GM21447 (cell line): Measurements from ENCODE around the gene P2RY12.
"Not testable (repeated sequence)": the region's sequence is repeated elsewhere in the genome, so short reads cannot be mapped to it uniquely, and the experiment has no call there.

ENCODE experiments used
- ATAC-seq: cut with Tn5 transposase; IDR thresholded peaks from one replicate; pipeline ENCODE4 v1.9.1; 2021; ENCODE audit not compliant: unreplicated experiment

Gene P2RY12

DNA sequence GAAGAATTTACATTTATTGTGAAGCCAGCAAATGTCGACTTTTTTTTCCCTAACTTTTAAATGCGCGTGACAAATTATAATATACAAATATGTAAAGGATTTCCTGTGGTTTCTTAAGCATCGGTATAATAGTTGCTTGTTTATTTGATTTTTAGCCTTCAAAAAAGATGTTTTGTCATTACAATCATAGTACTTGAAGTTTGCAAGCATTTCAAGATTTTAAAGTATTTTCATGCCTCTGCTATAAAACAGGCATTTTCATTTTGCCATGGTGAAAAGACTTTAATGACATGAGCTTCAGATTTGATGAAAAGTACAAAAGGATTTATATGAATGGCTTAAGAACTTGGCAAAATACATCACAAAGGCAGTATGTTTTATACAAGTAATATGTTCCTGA, 9.4 kb upstream of the P2RY12 start:
- no peak for ATAC-seq

DNA sequence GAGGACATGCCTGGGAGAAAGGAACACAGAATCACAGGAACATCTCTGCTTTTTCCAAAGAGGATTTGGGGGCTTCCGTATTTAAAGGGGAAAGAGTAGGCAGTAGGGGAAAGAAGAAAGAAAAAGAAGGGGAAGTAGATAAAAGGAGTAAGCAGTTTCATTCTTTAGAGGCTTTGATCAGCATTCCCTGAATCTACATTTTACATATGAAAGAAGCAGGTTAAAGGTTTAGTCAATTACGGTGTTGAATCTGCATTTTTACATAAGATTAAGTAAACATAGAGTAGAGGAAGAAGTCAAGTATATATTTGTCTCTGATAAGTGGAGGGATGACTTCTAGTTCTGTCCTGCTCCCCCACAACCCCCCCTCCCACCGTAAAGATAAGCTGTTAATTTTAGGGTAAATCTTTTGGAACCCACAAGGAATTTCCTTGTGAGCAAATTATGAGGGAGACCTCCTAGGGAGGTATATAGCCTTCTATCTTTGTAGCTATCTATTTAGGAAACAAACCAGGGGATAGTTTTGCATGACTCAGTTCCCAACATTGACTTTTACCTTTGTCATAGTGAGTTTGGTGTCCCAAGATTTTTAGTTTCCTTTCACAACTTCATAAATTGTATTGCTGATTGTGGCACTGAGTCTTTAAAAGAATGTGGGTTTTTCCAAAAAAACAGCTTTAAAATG, 8.7 kb upstream of the P2RY12 start:
- no peak for ATAC-seq

DNA sequence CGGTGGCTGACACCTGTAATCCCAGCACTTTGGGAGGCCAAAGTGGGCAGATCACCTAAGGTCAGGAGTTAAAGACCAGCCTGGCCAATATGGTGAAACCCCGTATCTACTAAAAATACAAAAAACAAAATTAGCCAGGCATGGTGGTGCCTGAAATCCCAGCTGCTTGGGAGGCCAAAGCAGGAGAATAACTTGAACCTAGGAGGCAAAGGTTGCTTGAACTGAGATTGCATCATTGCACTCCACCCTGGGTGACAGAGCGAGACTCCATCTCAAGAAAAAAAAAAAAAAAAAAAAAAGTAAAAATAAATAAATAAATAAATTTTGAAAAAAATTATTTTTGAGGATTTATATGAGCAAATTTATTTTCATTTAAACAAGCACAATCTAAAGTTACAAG, 7.6 kb upstream of the P2RY12 start:
- not testable (repeated sequence) for ATAC-seq

- no peak for ATAC-seq
These were observed 7.2 kb upstream of the P2RY12 start for GRCh38 chr3:151391720-151392119.

- no peak for ATAC-seq
These were observed 3.3 kb upstream of the P2RY12 start for GRCh38 chr3:151387842-151388241.

DNA sequence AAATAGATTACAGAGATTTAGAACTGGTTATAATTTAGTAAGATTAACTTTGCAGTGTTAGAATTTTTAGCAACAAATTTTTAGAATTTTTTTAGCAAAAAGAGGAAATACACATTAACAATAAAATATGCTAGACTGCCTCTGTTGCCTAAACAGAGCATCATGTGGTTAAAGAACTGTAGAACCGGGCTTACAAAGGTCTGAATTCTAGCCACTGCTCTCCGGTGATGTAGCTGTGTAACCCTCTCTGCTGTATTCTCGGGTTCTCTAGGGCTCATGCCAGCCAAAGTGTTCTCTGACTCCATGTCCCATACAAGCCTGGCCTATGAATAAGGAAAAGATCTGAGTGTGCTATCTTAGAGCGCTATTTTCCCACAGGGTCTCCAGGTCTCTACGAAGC, 2.9 kb upstream of the P2RY12 start:
- no peak for ATAC-seq

DNA sequence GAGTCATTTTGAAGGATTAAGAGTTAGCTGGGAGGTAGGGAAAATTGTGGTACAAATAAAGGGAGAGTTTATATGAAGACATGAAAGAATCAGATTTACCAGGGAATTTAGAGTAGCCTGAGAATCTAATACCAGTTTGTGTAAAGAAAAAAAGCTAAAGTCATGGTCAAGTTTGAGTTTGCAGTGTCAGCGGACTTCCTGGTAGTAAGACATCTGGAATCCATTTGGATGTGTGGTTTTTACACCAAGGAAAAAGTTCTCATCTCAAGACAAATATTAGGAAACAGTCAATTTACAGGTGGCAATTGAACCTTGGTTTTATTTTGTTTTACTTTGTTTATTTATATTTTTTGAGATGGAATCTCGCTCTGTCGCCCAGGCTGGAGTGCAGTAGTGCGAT, 1.5 kb upstream of the P2RY12 start:
- no peak for ATAC-seq

DNA sequence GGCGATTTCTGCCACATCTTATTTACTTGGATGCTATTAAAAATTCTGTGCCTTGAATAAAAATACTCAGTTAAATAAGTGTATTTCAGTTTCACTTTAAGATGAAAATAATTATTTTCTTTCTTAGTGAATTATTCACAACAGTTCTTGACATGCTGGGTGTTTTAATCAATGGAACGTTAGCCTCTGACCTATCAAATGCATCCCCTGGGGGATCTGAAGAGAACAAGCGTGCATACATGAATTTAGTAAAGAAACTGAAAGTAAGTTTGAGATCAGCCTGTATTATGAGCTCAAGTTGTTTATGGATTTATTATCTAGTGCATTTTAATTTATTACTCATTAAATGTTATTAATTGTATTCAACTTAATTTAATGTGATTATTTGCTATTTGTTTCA, 597 bp downstream of the P2RY12 start:
- ATAC-seq = peak; percentile 52

GRCh38 chr3:151383111-151383510, 1.4 kb downstream of the P2RY12 start:
- ATAC-seq = no peak

DNA sequence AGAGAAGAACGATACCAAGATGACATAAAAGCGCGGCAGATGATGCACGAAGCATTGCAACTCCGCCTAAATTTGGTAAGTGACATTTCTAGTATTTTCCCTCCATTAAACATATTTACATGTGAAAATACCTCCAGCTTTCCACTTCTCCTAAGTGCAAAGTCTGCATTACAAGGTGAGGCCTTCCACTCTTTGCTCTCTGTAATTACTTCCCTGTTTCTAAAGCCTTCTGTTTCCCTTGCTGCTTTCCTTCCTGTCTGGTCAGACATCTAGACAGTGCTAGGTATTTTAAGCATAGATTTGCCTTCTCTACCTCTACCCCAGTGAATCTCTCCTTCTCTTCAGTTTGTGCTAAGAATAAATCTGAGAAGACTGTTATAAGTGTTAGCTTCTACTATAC, 1.9 kb downstream of the P2RY12 start:
- ATAC-seq = peak; percentile 56

GRCh38 chr3:151379083-151379734, 5.3 kb downstream of the P2RY12 start:
- no peak for ATAC-seq

GRCh38 chr3:151377768-151378385, 6.7 kb downstream of the P2RY12 start:
- ATAC-seq = peak; percentile 70

DNA sequence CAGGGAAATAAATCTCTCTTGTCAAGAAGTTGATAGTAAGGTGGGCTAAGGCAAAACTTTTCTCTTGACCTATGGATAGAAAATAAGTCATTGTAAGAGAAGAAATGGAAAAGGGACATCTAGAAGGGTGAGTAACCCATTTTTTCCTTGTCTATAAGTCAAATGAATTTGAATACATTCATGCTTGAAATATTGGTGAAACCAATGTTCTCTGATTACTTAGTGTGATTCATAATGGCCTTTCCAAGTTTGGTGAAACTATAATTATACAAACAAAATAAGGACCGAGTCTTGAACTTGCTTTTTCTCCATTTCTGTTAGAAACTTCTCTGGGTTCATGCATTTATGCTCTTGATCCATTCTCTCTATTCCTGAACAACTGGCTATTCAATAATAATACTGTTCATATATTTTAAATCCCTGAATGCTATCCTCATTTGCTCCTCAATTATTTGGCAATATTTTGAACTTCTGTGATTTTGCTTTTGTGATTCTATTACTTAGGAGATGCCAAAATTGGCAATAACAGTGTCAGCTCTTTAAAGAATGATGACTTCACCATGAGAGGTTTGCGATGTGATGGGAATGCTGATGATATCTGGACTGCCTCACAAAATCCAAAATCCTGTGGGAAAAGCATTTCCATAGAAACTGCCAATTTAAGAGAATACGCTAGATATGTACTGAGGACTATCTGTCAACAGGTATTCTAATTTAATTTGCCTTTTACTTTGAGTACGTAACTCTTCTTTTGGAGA, 12.3 kb downstream of the P2RY12 start:
- no peak for ATAC-seq

- ATAC-seq = no peak
These were observed 13.0 kb downstream of the P2RY12 start for GRCh38 chr3:151371526-151371925.

DNA sequence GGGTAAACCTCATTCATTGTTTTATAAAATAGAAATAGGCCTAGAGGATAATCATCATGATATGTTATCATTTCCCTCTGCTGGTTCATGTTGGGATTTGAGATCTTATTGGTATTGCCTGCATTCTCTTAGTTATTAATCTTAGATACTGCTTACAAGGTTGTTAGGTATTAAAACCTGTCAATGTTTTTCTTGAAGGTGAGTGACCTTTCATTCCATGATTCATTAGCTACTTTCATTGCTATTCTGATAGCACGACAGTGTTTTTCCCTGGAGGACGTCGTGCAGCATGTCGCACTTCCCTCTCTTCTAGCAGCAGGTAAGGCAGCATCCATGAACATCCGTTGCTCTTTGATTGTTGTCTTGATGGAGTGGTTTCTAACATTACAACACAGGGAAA, 17.1 kb downstream of the P2RY12 start:
- no peak for ATAC-seq

DNA sequence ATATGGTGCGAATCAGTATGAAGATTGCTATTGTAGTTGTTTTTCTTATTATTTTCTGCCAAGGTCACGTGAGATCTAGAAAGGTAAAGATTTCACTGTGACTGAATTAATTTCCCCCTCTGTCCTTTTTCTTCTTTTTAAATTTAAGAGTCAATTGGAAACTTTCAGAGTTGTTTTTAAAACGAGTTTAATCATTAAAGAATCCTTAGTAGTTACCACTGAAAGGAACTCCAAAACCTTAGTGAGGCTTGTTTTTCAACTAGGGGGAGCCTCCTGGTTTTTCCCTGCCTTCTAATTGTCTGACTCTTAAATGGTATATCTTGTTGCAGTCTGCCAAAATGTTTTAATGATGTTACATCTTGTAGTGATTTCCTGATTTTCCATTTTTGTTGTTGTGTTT, 17.6 kb downstream of the P2RY12 start:
- no peak for ATAC-seq

GRCh38 chr3:151362751-151363174, 21.8 kb downstream of the P2RY12 start:
- no peak for ATAC-seq

GRCh38 chr3:151357463-151357850, 27.1 kb downstream of the P2RY12 start:
- ATAC-seq = no peak

GRCh38 chr3:151356794-151357462, 27.6 kb downstream of the P2RY12 start:
- ATAC-seq = no peak

- ATAC-seq = peak; percentile 23
These were observed 32.9 kb downstream of the P2RY12 start for GRCh38 chr3:151351648-151352047.

DNA sequence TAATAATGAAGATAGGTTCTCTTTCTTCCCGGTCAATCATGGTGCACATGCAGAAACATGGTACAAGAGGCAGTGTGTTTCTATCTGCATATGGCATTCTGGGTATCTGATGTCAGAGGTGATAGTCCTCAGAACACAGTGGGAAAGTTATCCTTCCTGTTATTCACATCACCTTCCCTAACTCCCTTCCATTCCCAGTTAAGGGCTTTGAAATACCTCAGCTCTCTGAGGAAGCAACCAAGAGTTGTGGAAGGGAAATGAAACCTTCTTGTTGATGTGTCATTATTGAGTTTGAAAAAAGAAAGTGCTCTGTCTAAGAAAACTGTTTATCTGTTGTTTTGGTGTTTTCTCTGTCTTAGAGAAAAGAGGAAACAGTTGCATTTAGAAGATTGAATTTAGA, 33.3 kb downstream of the P2RY12 start:
- peak; percentile 81 for ATAC-seq
